ENCODE data around the gene ZNF283. TPM values are rescaled to one million over a fixed set of nuclear protein-coding genes. Genes with fewer than 3 reads are reported as not detected.

Gene ZNF283
- total and polyA plus RNA-seq, 2 of the 13 experiments (the other 11 are each of a cell fraction or from before 2014, with no cell fraction given), result 2.0 to 11.1 TPM

- 5% methylated on average over 5 of the region's 6 CpGs for WGBS (ENCODE audit: low lambda C conversion rate)
These were observed 14.4 kb upstream of the ZNF283 start for GRCh38 chr19:43812688-43813087.

GRCh38 chr19:43814663-43815352 lies 12.3 kb upstream of the ZNF283 start:
- FAIRE-seq, result no peak
- in situ Hi-C loops (cut with HindIII; ENCODE audit: extremely low pct_ligation_motif_present, low pct_unique_long_range_greater_than_20kb), result no loop called here
- H3K79me2 ChIP-seq (ENCODE audit: insufficient read depth, low read length), result no peaks in the 10 kb centered on the region
- no peaks in the 10 kb centered on the region for H3K36me3 ChIP-seq (replicated peaks in 1 of 2; ENCODE audit: control insufficient read depth in 1 of 2, insufficient read depth in 2 of 2, low read length in 2 of 2)
- H3K4me1 ChIP-seq (ENCODE audit: insufficient read depth, low read length), result no peaks in the 10 kb centered on the region
- POLR2A ChIA-PET, result no interaction called here
- 24% methylated on average over 5 of the region's 5 CpGs for WGBS (ENCODE audit: low lambda C conversion rate)
- CTCF ChIA-PET (ENCODE audit: low intra/inter-chr PET ratio, low total read pairs), result no interaction called here
- intact Hi-C loops (cut with micrococcal nuclease; ENCODE audit: unreplicated experiment), result no loop called here
- TF ChIP-seq ZNF672 (CRISPR knock-in tag; IDR thresholded peaks at IDR 0.05), result no peak
- TF ChIP-seq ATF7 (IDR thresholded peaks at IDR 0.05), result 0 out of 2 replicates have a peak, but pooled peaks have one; percentile 5
- no peak for TF ChIP-seq ATF7 (CRISPR knock-in tag; IDR thresholded peaks at IDR 0.05)
- no peaks in the 10 kb centered on the region; a peak in 1 of 5 replicates for H3K27me3 ChIP-seq (ENCODE audit: control insufficient read depth in 1 of 2, insufficient read depth in 2 of 2, low read length in 2 of 2)
- H3K9me3 ChIP-seq (ENCODE audit: low read length), result peaks cover 4% of the 10 kb centered on the region
- no peak overlapping the region for H3K4me3 ChIP-seq (replicated peaks in 1 of 3; ENCODE audit: insufficient read depth in 1 of 3, low read depth in 2 of 3, low read length in 3 of 3)
- BruUV-seq (replicated peaks), result no TSS peak
- H3K27ac ChIP-seq (ENCODE audit: extremely low read length, insufficient read depth, low read length), result no peak overlapping the region
- no peak overlapping the region for H3K4me2 ChIP-seq (ENCODE audit: low read depth, low read length)
- ATAC-seq, result no peak
- H3K9ac ChIP-seq (ENCODE audit: insufficient read depth, low read depth, low read length), result no peak overlapping the region
- H4K20me1 ChIP-seq (ENCODE audit: insufficient read depth, low read length), result no peaks in the 10 kb centered on the region
- no peak overlapping the region for H2AFZ ChIP-seq (ENCODE audit: low read length)
- no peak for DNase-seq (ENCODE audit: low spot score)

More at GRCh38 chr19:43812688-43813087, 14.4 kb upstream of the ZNF283 start:
- ATAC-seq (no peak), DNase-seq (ENCODE audit: low spot score) (no peak), FAIRE-seq (no peak)
- Histone ChIP-seq H3K4me3 (replicated peaks in 1 of 3; ENCODE audit: insufficient read depth in 1 of 3, low read depth in 2 of 3, low read length in 3 of 3) (no peak overlapping the region), H2AFZ (ENCODE audit: low read length) (no peak overlapping the region), H3K27me3 (ENCODE audit: control insufficient read depth in 1 of 2, insufficient read depth in 2 of 2, low read length in 2 of 2) (no peaks in the 10 kb centered on the region), H3K79me2 (ENCODE audit: insufficient read depth, low read length) (no peaks in the 10 kb centered on the region), H3K36me3 (replicated peaks in 1 of 2; ENCODE audit: control insufficient read depth in 1 of 2, insufficient read depth in 2 of 2, low read length in 2 of 2) (no peaks in the 10 kb centered on the region), H3K9ac (ENCODE audit: insufficient read depth, low read depth, low read length) (no peak overlapping the region), H3K9me3 (ENCODE audit: low read length) (peaks cover 4% of the 10 kb centered on the region), H3K4me2 (ENCODE audit: low read depth, low read length) (no peak overlapping the region), H3K27ac (ENCODE audit: extremely low read length, insufficient read depth, low read length) (no peak overlapping the region), H3K4me1 (ENCODE audit: insufficient read depth, low read length) (no peaks in the 10 kb centered on the region), H4K20me1 (ENCODE audit: insufficient read depth, low read length) (no peaks in the 10 kb centered on the region)
- ChIA-PET POLR2A (no interaction called here), CTCF (ENCODE audit: low intra/inter-chr PET ratio, low total read pairs) (no interaction called here)
- TF ChIP-seq ZNF589 (CRISPR knock-in tag; conservative IDR thresholded peaks at IDR 0.05) (no peak), ZNF644 (CRISPR knock-in tag; IDR thresholded peaks at IDR 0.05; ENCODE audit: low read depth) (no peak), ZNF263 (CRISPR knock-in tag; IDR thresholded peaks at IDR 0.05) (no peak), ZBTB43 (CRISPR knock-in tag; conservative IDR thresholded peaks at IDR 0.05) (no peak), MED1 (CRISPR knock-in tag; IDR thresholded peaks at IDR 0.05) (no peak), GATAD2A (CRISPR knock-in tag; IDR thresholded peaks at IDR 0.05) (no peak)
- in situ Hi-C loops (cut with HindIII; ENCODE audit: extremely low pct_ligation_motif_present, low pct_unique_long_range_greater_than_20kb) (no loop called here), intact Hi-C loops (cut with micrococcal nuclease; ENCODE audit: unreplicated experiment) (no loop called here)
- no TSS peak for BruUV-seq (replicated peaks)

All from HepG2 (cell line).